A549 (cell line): ENCODE data around the gene FRYL.

ENCODE experiments used
- E2F6 ChIP-seq: IDR thresholded peaks from 2 replicates; pipeline ENCODE4 v1.6.1; 2012; ENCODE audit warnings: low read depth, borderline replicate concordance
- MAZ ChIP-seq: fragments of 150-350 bp; IDR thresholded peaks from 2 replicates; pipeline ENCODE4 v1.6.1; 2014; ENCODE audit warnings: antibody characterized with exemption, low read depth, low read length, borderline replicate concordance
- REST ChIP-seq: fragments of 200-600 bp; sonication (generic); IDR thresholded peaks from 2 replicates; pipeline ENCODE4 v1.6.1; 2016; ENCODE audit warnings: antibody characterized with exemption, mild to moderate bottlenecking, moderate library complexity

- TF ChIP-seq REST (no peak), MAZ (no peak), E2F6 (no peak)
These were observed 761 bp upstream of the FRYL start for GRCh38 chr4:48780865-48781214.
